Choroid plexus epithelial cell (primary cell): Measurements from ENCODE around the gene CRAT.

Experiments used
- DNase-seq: peaks from one replicate; pipeline ENCODE4 v3.0.0-alpha.2; 2010; ENCODE audit warnings: low read depth
- H3K4me3 ChIP-seq: 2 replicates; pipeline ENCODE4 v1.5.1; 2011; ENCODE audit warnings: low read depth, mild to moderate bottlenecking, control low read depth, low read length, moderate library complexity
- CTCF ChIP-seq: conservative IDR thresholded peaks from 2 replicates; pipeline ENCODE4 v1.5.1; 2011; ENCODE audit warnings: low read depth, mild to moderate bottlenecking, control low read depth, inconsistent platforms, low read length, moderate library complexity

CRAT gene

GRCh38 chr9:129141066-129142041, 30.8 kb upstream of the CRAT start:
- peak; percentile 94 for DNase-seq
- TF ChIP-seq CTCF: no peak
- peak overlapping the region; percentile 47 for H3K4me3 ChIP-seq

GRCh38 chr9:129140397-129141065, 29.9 kb upstream of the CRAT start:
- DNase-seq: peak; percentile 66
- TF ChIP-seq CTCF: no peak
- H3K4me3 ChIP-seq: peak overlapping the region; percentile 47

DNA sequence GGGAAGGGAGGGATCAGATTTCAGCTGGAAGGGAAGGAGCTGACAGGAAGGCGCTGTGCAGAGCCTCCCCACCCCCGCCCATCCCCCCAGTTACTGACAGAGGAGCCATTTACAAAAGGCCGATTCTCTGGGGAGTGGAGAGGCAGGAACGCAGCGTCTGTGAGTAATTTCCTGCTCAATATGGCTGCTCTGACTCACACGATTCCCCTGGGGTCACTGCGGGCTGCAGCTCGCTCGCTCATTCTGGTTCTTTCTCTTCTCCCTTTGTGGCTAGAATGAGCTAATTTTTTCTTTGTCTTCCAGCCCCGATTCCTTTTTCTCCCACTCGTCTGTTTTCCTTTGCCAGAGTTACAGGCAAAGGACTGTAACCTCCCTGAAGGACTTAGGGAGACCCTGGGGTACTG, 29.4 kb upstream of the CRAT start:
- peak; percentile 100 for DNase-seq
- TF ChIP-seq CTCF: no peak

DNA sequence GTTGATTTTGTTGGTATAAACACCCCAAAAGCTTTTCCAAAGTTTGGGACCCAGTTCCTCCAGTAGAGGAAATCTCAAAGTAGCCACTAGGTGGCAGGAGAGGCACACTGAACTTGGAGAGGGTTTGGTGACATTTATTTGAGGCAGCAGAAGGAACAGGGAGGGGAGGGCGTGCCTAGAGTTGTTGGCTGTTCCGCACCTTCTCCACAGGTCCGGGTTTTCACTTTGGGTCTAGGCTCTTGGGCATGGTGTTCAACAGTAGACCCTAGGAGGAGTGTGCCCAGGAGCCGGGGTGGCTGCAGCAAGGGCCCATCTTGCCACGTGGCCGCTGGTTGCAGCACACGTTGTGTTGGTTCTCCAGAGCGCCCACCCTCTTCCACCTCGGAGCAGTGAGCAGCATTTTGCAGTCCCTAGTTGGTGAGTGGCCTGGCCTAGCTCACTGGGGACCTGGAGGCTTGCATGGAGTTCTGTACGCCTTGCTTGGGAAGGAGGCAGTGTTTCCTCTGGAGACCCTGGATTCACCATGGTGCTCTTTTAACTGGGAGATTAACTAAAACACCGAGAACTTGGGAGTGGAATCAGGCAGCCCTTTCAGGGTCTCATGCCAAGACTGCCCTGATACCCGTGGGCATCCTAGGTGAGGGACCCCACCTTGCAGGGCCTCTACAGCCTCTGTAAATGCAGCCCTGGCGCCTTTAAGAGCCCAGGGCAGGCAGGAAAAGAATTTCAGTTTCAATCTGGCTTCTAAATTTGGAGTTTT, 28.8 kb upstream of the CRAT start:
- peak; percentile 91 for DNase-seq
- peak overlapping the region; percentile 45 for H3K4me3 ChIP-seq
- peak; percentile 83 for TF ChIP-seq CTCF

More for the DNA sequence above, 29.4 kb upstream of the CRAT start:
- H3K4me3 ChIP-seq: peak overlapping the region; percentile 47

GRCh38 chr9:129138476-129139232, 28.1 kb upstream of the CRAT start:
- TF ChIP-seq CTCF: no peak
- DNase-seq: peak; percentile 36

DNA sequence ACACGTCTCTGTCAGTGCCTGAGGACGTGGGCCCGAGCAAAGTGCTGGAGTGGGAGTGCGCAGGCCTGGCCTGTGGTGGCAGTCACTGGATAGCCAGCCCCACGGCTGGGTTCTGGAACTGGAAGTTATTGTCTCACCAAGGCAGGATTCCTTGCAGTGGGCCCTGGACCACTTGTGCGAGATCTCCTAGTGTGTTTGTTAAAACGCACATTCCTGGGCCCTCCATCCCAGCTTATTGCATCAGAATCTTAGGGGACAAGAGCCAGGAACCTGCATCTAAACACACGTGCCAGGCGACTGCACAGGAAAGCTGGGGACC, 27.5 kb upstream of the CRAT start:
- DNase-seq: no peak
- TF ChIP-seq CTCF: no peak
- H3K4me3 ChIP-seq: no peak overlapping the region

More at GRCh38 chr9:129138476-129139232, 28.1 kb upstream of the CRAT start:
- H3K4me3 ChIP-seq: no peak overlapping the region
